Osteocyte (in vitro differentiated cells): Measurements from ENCODE around the gene RNF5. TPM values are rescaled to one million over a fixed set of nuclear protein-coding genes. Genes with fewer than 3 reads are reported as not detected.

Experiments
- DNase-seq: peaks from one replicate; pipeline ENCODE4 v3.0.0; 2021; ENCODE audit warnings: mixed read lengths; ENCODE audit not compliant: unreplicated experiment; ENCODE audit errors: extremely low spot score
- H3K27ac Mint-ChIP-seq: one replicate; pipeline ENCODE4 v1.8.0; 2021; ENCODE audit warnings: mild to moderate bottlenecking, mixed read lengths; ENCODE audit not compliant: unreplicated experiment
- H3K27me3 Mint-ChIP-seq: one replicate; pipeline ENCODE4 v1.8.0; 2021; ENCODE audit warnings: mixed read lengths; ENCODE audit not compliant: unreplicated experiment
- H3K36me3 Mint-ChIP-seq: one replicate; pipeline ENCODE4 v1.8.0; 2021; ENCODE audit warnings: mixed read lengths; ENCODE audit not compliant: unreplicated experiment
- H3K4me1 Mint-ChIP-seq: one replicate; pipeline ENCODE4 v1.8.0; 2021; ENCODE audit warnings: mixed read lengths; ENCODE audit not compliant: unreplicated experiment
- H3K4me3 Mint-ChIP-seq: one replicate; pipeline ENCODE4 v1.8.0; 2021; ENCODE audit warnings: mild to moderate bottlenecking, moderate library complexity, mixed read lengths; ENCODE audit not compliant: unreplicated experiment
- H3K9me3 Mint-ChIP-seq: one replicate; pipeline ENCODE4 v1.8.0; 2021; ENCODE audit warnings: mixed read lengths; ENCODE audit not compliant: unreplicated experiment
- CTCF ChIP-seq: fragments of 200-600 bp; sonication (generic); IDR thresholded peaks from 2 replicates; pipeline ENCODE4 v1.5.0; 2021; ENCODE audit warnings: antibody characterized with exemption, mild to moderate bottlenecking, moderate library complexity
- total RNA-seq: library from RNA; stranded (reverse); gene quantifications from 2 replicates; pipeline ENCODE4 v1.2.1, GENCODE V29; 2021

Gene RNF5
- total RNA-seq, 1 donor from 2014 or later = 51.6 TPM

GRCh38 chr6:32200711-32201475 lies 22.7 kb downstream of the RNF5 start:
- no peaks in the 10 kb centered on the region for H3K9me3 Mint-ChIP-seq
- H3K27me3 Mint-ChIP-seq = peaks cover 8% of the 10 kb centered on the region
- TF ChIP-seq CTCF = no peak
- no peak overlapping the region for H3K4me3 Mint-ChIP-seq
- peaks cover 17% of the 10 kb centered on the region for H3K4me1 Mint-ChIP-seq
- H3K36me3 Mint-ChIP-seq = no peaks in the 10 kb centered on the region
- H3K27ac Mint-ChIP-seq = no peak overlapping the region
- DNase-seq = no peak

GRCh38 chr6:32202186-32202585 lies 24.0 kb downstream of the RNF5 start:
- H3K27me3 Mint-ChIP-seq = peaks cover 10% of the 10 kb centered on the region
- H3K4me3 Mint-ChIP-seq = no peak overlapping the region
- H3K4me1 Mint-ChIP-seq = peaks cover 9% of the 10 kb centered on the region
- H3K27ac Mint-ChIP-seq = no peak overlapping the region
- no peak for TF ChIP-seq CTCF
- no peak for DNase-seq
- H3K9me3 Mint-ChIP-seq = peaks cover 6% of the 10 kb centered on the region
- H3K36me3 Mint-ChIP-seq = no peaks in the 10 kb centered on the region

- Mint-ChIP-seq H3K27ac (peak overlapping the region; percentile 2), H3K4me1 (peaks cover 9% of the 10 kb centered on the region), H3K27me3 (peaks cover 14% of the 10 kb centered on the region), H3K4me3 (no peak overlapping the region), H3K36me3 (no peaks in the 10 kb centered on the region), H3K9me3 (peaks cover 6% of the 10 kb centered on the region)
- DNase-seq = no peak
- no peak for TF ChIP-seq CTCF
Observed at GRCh38 chr6:32203426-32204267, 25.4 kb downstream of the RNF5 start.

- H3K4me3 Mint-ChIP-seq = no peak overlapping the region
- no peak for TF ChIP-seq CTCF
- DNase-seq = no peak
- peaks cover 6% of the 10 kb centered on the region for H3K9me3 Mint-ChIP-seq
- H3K4me1 Mint-ChIP-seq = peaks cover 9% of the 10 kb centered on the region
- no peaks in the 10 kb centered on the region for H3K36me3 Mint-ChIP-seq
- peaks cover 20% of the 10 kb centered on the region for H3K27me3 Mint-ChIP-seq
- no peak overlapping the region for H3K27ac Mint-ChIP-seq
Observed at GRCh38 chr6:32204268-32204715, 26.1 kb downstream of the RNF5 start.

- peaks cover 6% of the 10 kb centered on the region for H3K9me3 Mint-ChIP-seq
- no peaks in the 10 kb centered on the region for H3K4me1 Mint-ChIP-seq
- no peak overlapping the region for H3K27ac Mint-ChIP-seq
- no peak for TF ChIP-seq CTCF
- H3K36me3 Mint-ChIP-seq = no peaks in the 10 kb centered on the region
- H3K27me3 Mint-ChIP-seq = peaks cover 20% of the 10 kb centered on the region
- H3K4me3 Mint-ChIP-seq = no peak overlapping the region
- DNase-seq = no peak
Observed at GRCh38 chr6:32208996-32209395, 30.8 kb downstream of the RNF5 start.
